Endothelial cell (in vitro differentiated cells): ENCODE data around the gene SPATA16. TPM values are rescaled to one million over a fixed set of nuclear protein-coding genes. Genes with fewer than 3 reads are reported as not detected.

Experiments used
- DNase-seq: peaks from one replicate; pipeline ENCODE4 v3.0.0; 2021; ENCODE audit warnings: low spot score
- H3K27ac Mint-ChIP-seq: one replicate; pipeline ENCODE4 v1.8.0; 2021; ENCODE audit warnings: mixed read lengths, inconsistent platforms; ENCODE audit not compliant: unreplicated experiment
- H3K27me3 Mint-ChIP-seq: one replicate; pipeline ENCODE4 v1.8.0; 2021; ENCODE audit warnings: mild to moderate bottlenecking, moderate library complexity, mixed read lengths, inconsistent platforms; ENCODE audit not compliant: unreplicated experiment
- H3K36me3 Mint-ChIP-seq: one replicate; pipeline ENCODE4 v1.8.0; 2021; ENCODE audit warnings: mild to moderate bottlenecking, low read depth, mixed read lengths, inconsistent platforms; ENCODE audit not compliant: unreplicated experiment
- H3K4me1 Mint-ChIP-seq: one replicate; pipeline ENCODE4 v1.8.0; 2021; ENCODE audit warnings: mild to moderate bottlenecking, mixed read lengths, inconsistent platforms; ENCODE audit not compliant: unreplicated experiment
- H3K4me3 Mint-ChIP-seq: one replicate; pipeline ENCODE4 v1.8.0; 2021; ENCODE audit warnings: mild to moderate bottlenecking, mixed read lengths, inconsistent platforms; ENCODE audit not compliant: unreplicated experiment
- H3K9me3 Mint-ChIP-seq: one replicate; pipeline ENCODE4 v1.8.0; 2021; ENCODE audit warnings: mixed read lengths, inconsistent platforms; ENCODE audit not compliant: unreplicated experiment
- total RNA-seq: library from RNA; stranded (reverse); fragmentation: NEBNext Ultra II Directional; extraction: Animal tissue kit (Norgen Biotek cat#: 25700); gene quantifications from one replicate; pipeline ENCODE4 v1.2.1, GENCODE V29; 2021; ENCODE audit not compliant: unreplicated experiment
- TF ChIP-seq, protein P1 (sequence below): fragments of 200-600 bp; sonication (generic); IDR thresholded peaks from one replicate; pipeline ENCODE4 v1.5.0; 2021; ENCODE audit warnings: antibody characterized with exemption; ENCODE audit not compliant: unreplicated experiment

Gene SPATA16
- total RNA-seq, 1 donor from 2014 or later = 0.15 TPM

DNA sequence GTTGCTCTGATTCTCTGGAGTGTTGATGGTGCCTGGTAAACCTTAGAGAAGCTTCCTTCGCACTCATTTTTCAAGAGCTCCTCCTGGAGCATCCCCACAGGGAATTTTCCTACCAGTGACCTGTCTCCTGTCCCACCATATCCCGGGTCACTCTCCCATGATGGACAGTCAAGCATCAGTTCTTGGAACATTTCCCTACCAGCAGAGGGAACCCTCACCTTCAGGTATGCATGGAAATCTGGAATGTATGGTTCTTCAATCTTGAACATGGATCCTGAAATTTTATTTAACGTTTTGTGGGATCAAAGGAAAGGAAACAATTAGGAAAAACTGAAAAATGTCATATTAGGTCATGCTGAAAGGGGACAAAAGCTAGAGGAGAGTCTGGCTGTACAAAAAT is 153.8 kb downstream of the SPATA16 start:
- Mint-ChIP-seq H3K9me3 (no peaks in the 10 kb centered on the region), H3K36me3 (no peaks in the 10 kb centered on the region), H3K27ac (no peak overlapping the region), H3K4me3 (no peak overlapping the region), H3K4me1 (no peaks in the 10 kb centered on the region), H3K27me3 (no peaks in the 10 kb centered on the region)
- DNase-seq = peak; percentile 39
- TF ChIP-seq, protein P1, sequence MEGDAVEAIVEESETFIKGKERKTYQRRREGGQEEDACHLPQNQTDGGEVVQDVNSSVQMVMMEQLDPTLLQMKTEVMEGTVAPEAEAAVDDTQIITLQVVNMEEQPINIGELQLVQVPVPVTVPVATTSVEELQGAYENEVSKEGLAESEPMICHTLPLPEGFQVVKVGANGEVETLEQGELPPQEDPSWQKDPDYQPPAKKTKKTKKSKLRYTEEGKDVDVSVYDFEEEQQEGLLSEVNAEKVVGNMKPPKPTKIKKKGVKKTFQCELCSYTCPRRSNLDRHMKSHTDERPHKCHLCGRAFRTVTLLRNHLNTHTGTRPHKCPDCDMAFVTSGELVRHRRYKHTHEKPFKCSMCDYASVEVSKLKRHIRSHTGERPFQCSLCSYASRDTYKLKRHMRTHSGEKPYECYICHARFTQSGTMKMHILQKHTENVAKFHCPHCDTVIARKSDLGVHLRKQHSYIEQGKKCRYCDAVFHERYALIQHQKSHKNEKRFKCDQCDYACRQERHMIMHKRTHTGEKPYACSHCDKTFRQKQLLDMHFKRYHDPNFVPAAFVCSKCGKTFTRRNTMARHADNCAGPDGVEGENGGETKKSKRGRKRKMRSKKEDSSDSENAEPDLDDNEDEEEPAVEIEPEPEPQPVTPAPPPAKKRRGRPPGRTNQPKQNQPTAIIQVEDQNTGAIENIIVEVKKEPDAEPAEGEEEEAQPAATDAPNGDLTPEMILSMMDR = peak; percentile 49

DNA sequence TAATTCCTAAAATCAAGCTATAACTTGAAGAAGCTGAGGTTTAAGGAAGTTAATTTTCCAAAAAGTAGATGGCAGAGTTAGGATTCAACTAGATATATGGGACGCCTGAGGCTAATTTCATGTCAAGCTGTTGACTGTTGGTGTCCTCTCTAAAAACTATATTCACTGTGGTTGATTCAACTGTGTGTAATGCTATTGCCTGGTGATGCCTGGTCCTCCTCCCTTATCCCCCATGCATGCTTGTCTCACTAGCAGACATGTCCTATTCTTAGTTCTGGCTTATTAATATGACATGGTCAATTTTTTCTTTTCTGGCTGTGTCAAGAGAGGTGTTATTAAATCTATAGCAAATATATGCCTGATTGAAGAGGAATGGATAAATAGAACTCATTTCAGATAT is 156.1 kb downstream of the SPATA16 start:
- H3K27ac Mint-ChIP-seq = no peak overlapping the region
- H3K4me1 Mint-ChIP-seq = no peaks in the 10 kb centered on the region
- TF ChIP-seq, protein P1 = no peak
- no peak for DNase-seq
- no peaks in the 10 kb centered on the region for H3K36me3 Mint-ChIP-seq
- H3K27me3 Mint-ChIP-seq = peaks cover 2% of the 10 kb centered on the region
- no peak overlapping the region for H3K4me3 Mint-ChIP-seq
- H3K9me3 Mint-ChIP-seq = no peaks in the 10 kb centered on the region

DNA sequence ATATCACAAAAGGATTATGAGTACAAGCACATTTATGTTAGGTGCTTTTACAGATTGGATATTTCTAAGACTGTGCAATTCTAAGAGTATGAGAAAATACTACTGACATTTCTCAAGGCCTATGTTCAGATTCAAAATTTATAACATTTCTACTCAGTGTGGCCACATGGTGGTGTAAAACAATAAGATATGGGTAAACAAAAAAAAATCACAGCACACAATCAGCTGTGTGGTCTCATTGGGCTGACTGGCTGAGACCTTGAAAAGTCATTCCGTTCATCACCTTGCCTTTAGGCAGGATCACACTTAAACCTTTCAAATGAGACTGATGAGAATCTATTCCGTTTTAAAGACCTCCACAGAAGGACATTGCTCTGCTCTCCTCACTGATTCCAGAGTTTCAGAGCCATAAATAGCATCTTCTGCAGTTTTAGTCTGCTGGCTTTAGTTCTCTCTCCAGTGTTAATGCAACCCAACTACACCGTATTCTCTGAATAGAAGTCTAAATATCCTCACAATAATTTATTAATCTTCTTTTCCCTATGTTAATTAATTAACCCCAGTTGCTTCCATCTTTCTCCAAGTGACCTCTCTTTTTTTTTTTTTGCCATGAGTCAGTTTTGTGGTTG is 158.2 kb downstream of the SPATA16 start:
- H3K9me3 Mint-ChIP-seq = no peaks in the 10 kb centered on the region
- H3K36me3 Mint-ChIP-seq = no peaks in the 10 kb centered on the region
- no peak overlapping the region for H3K27ac Mint-ChIP-seq
- TF ChIP-seq, protein P1 = peak; percentile 36
- no peaks in the 10 kb centered on the region for H3K4me1 Mint-ChIP-seq
- no peak for DNase-seq
- peaks cover 2% of the 10 kb centered on the region for H3K27me3 Mint-ChIP-seq
- H3K4me3 Mint-ChIP-seq = no peak overlapping the region

DNA sequence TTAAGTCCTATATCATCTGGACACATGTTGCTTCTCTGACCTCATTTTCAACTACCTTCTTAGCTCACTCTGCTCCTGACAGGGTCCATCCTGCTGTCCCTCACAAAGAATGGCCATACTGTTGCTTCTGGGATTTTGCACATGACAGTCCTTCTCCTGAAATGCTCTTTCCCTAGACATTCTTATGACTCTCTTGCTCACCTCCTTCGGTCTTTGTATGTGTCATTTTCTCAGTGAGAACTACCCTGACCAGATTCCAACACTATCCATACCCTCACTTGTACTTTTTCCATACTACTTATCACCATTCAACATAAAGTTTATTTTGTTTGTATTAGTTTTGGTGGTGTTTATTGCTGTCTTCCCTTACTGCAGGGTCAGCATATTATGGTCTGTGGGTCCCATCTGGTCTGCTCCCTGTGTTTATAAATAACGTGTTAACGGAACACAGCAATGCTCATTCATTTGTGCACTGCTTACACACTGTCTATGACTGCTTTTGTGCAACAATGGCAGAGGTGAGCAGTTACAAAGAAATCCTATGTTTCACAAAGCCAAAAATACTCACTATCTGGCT is 159.5 kb downstream of the SPATA16 start:
- H3K27me3 Mint-ChIP-seq = peaks cover 2% of the 10 kb centered on the region
- no peaks in the 10 kb centered on the region for H3K4me1 Mint-ChIP-seq
- no peak overlapping the region for H3K4me3 Mint-ChIP-seq

DNA sequence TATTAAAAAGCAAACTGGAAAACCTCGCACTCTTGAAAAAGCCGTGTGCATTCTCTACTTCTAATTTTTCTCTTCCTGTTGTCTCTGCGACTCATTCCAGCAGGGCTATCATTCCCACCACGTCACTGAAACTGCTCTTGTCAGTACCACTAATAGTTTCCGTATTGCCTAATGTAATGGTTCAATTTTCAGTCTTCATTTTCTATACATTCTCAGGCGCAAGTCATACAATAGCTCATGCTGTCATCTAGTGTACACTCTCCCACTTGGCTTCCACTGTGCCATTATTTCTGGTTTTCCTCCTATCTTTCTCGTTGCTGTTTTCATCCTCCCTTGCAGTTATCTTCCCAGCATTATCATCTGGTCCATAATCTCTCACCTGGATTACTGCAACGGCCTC is 160.2 kb downstream of the SPATA16 start:
- TF ChIP-seq, protein P1 = no peak
- no peak overlapping the region for H3K27ac Mint-ChIP-seq
- H3K9me3 Mint-ChIP-seq = no peaks in the 10 kb centered on the region
- peaks cover 2% of the 10 kb centered on the region for H3K27me3 Mint-ChIP-seq
- H3K4me3 Mint-ChIP-seq = no peak overlapping the region
- H3K4me1 Mint-ChIP-seq = no peaks in the 10 kb centered on the region
- no peak for DNase-seq
- no peaks in the 10 kb centered on the region for H3K36me3 Mint-ChIP-seq

More for the DNA sequence above, 159.5 kb downstream of the SPATA16 start:
- no peak overlapping the region for H3K27ac Mint-ChIP-seq
- no peak for DNase-seq
- no peaks in the 10 kb centered on the region for H3K9me3 Mint-ChIP-seq
- TF ChIP-seq, protein P1 = no peak
- H3K36me3 Mint-ChIP-seq = no peaks in the 10 kb centered on the region
